ENCODE data around the gene SH3RF1.

SH3RF1 gene

GRCh38 chr4:169189372-169189771 lies 81.4 kb downstream of the SH3RF1 start:
- H3K4me3 ChIP-seq (ENCODE audit: low read depth, low read length): no peak overlapping the region
- no peak for DNase-seq (ENCODE audit: low read depth)
- TF ChIP-seq, protein P1, sequence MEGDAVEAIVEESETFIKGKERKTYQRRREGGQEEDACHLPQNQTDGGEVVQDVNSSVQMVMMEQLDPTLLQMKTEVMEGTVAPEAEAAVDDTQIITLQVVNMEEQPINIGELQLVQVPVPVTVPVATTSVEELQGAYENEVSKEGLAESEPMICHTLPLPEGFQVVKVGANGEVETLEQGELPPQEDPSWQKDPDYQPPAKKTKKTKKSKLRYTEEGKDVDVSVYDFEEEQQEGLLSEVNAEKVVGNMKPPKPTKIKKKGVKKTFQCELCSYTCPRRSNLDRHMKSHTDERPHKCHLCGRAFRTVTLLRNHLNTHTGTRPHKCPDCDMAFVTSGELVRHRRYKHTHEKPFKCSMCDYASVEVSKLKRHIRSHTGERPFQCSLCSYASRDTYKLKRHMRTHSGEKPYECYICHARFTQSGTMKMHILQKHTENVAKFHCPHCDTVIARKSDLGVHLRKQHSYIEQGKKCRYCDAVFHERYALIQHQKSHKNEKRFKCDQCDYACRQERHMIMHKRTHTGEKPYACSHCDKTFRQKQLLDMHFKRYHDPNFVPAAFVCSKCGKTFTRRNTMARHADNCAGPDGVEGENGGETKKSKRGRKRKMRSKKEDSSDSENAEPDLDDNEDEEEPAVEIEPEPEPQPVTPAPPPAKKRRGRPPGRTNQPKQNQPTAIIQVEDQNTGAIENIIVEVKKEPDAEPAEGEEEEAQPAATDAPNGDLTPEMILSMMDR (IDR thresholded peaks at IDR 0.05; ENCODE audit: control insufficient read depth, extremely low read depth, insufficient read depth): no peak

DNA sequence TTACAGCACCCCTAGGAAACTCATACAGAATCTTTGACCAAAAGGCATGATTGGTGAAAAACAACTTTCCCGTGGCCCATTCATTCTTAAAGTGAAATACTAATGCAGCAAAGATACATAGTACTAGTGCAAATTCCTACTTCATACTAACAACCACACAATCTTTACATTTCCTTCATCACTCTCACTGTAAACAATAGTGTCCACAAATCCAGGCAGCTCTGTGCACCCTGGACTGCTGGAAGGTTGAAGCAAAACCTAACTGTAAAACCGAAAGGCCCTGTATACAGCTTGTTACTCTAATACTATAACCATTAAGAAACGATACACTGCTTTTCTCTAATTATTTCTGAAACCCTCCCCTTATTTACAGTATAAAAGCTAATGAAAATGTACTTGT lies 82.6 kb downstream of the SH3RF1 start:
- DNase-seq (ENCODE audit: low read depth): no peak
- TF ChIP-seq, protein P1 (IDR thresholded peaks at IDR 0.05; ENCODE audit: control insufficient read depth, extremely low read depth, insufficient read depth): no peak
- no peak overlapping the region for H3K4me3 ChIP-seq (ENCODE audit: low read depth, low read length)

- TF ChIP-seq, protein P1 (IDR thresholded peaks at IDR 0.05; ENCODE audit: control insufficient read depth, extremely low read depth, insufficient read depth): peak; percentile 3; the same call in 1 of the 2 replicates
- DNase-seq (ENCODE audit: low read depth): no peak
- no peak overlapping the region for H3K4me3 ChIP-seq (ENCODE audit: low read depth, low read length)
Observed at GRCh38 chr4:169185133-169185956, 85.4 kb downstream of the SH3RF1 start.

- no peak overlapping the region for H3K4me3 ChIP-seq (ENCODE audit: low read depth, low read length)
- TF ChIP-seq, protein P1 (IDR thresholded peaks at IDR 0.05; ENCODE audit: control insufficient read depth, extremely low read depth, insufficient read depth): no peak
- DNase-seq (ENCODE audit: low read depth): no peak
Observed at GRCh38 chr4:169184686-169185085, 86.1 kb downstream of the SH3RF1 start.

DNA sequence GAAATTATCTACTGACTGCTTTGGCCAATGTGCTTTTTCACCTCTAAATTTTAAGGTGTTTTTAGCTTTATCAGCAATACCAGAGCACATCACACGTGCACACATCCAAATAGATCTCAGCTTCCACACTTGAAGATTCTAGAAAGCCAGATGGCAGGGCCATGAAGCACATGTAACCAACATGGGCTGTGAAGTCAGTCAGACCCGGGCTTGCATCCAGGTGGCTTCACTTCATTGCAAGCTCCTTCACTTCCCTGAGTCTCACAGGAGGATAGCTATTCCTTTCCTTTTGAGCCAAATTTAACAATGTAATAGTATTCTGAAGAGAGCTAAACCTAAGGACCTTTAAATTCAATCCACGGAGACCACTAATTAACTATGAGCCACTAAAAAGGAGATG lies 86.5 kb downstream of the SH3RF1 start:
- TF ChIP-seq, protein P1 (IDR thresholded peaks at IDR 0.05; ENCODE audit: control insufficient read depth, extremely low read depth, insufficient read depth): no peak
- H3K4me3 ChIP-seq (ENCODE audit: low read depth, low read length): no peak overlapping the region
- DNase-seq (ENCODE audit: low read depth): no peak

GRCh38 chr4:169183581-169183980 lies 87.2 kb downstream of the SH3RF1 start:
- TF ChIP-seq, protein P1 (IDR thresholded peaks at IDR 0.05; ENCODE audit: control insufficient read depth, extremely low read depth, insufficient read depth): no peak
- H3K4me3 ChIP-seq (ENCODE audit: low read depth, low read length): no peak overlapping the region
- DNase-seq (ENCODE audit: low read depth): no peak

Data from LNCaP clone FGC (cell line).